SK-N-MC (cell line): ENCODE measurements around the gene GLS.

ENCODE experiments used
- EZH2 ChIP-seq: fragments of 200-600 bp; sonication (generic); IDR thresholded peaks from one replicate; pipeline ENCODE4 v1.6.1; 2017; ENCODE audit warnings: antibody characterized with exemption
- FOXP2 ChIP-seq: optimal IDR thresholded peaks from 2 replicates; pipeline ENCODE3; 2011; ENCODE audit warnings: mild to moderate bottlenecking, moderate library complexity; ENCODE audit not compliant: insufficient read depth; ENCODE audit errors: extremely low read length, control extremely low read depth
- POLR2AphosphoS5 ChIP-seq: IDR thresholded peaks from 2 replicates; pipeline ENCODE4 v1.6.1; 2012; ENCODE audit warnings: mild to moderate bottlenecking, low read depth, low read length, borderline replicate concordance

DNA sequence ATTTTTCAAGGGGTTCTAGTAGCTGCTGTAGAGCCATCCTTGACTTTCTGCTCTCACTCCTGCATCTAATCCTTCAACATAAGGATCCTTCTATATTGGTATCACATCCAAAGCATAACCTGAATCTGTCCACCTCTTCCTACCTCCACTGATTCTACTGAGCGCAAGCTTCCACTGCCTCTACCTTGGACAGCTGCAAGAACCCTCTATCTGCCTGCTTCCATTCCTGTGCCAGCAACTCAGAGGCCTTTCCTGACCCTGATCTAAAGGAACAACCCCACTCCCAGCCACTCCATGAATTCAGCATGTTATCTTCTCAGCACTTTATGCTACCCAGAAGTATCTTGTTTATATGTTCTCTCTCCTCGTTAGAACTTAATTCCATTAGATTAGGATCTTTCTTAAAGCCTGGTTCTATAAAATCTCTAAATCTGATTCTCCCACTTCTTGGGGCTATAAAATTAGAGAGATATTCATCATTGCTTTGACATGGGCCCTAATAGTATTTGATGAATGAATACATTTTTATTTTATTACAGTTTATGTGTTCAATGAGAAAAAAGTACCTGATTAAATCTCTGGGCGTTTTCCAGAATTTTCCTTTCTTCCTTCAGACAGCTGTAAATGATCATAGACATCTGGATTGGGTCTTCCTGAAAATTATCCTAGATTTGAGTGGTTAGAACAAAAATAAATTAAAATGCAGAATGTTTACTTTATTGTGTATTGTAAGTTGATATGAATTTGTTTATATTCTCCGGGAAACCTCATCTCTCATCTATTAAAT lies 126.6 kb downstream of the GLS start:
- TF ChIP-seq POLR2AphosphoS5: no peak
- TF ChIP-seq EZH2: no peak
- no peak for TF ChIP-seq FOXP2
